GM12864 (cell line): ENCODE results near the gene SPTBN4.
"Not testable (repeated sequence)": the region's sequence is repeated elsewhere in the genome, so short reads cannot be mapped to it uniquely, and the experiment has no call there.

Experiments used
- DNase-seq: peaks from one replicate; pipeline ENCODE4 v3.0.0-alpha.2; 2011; ENCODE audit warnings: low read depth
- H3K4me3 ChIP-seq: 2 replicates; pipeline ENCODE4 v1.5.1; 2011; ENCODE audit warnings: mild to moderate bottlenecking, low read depth, low read length, control low read depth
- CTCF ChIP-seq: IDR thresholded peaks from 2 replicates; pipeline ENCODE4 v1.5.1; 2011; ENCODE audit warnings: low read depth, mild to moderate bottlenecking, moderate library complexity, low read length, control low read depth, inconsistent platforms; ENCODE audit errors: missing control alignments

The SPTBN4 gene

GRCh38 chr19:40559394-40559793 lies 92.6 kb downstream of the SPTBN4 start:
- no peak for TF ChIP-seq CTCF
- no peak for DNase-seq
- H3K4me3 ChIP-seq: no peak overlapping the region

- DNase-seq: no peak
- TF ChIP-seq CTCF: no peak
- no peak overlapping the region for H3K4me3 ChIP-seq
Observed at GRCh38 chr19:40560092-40560507, 93.3 kb downstream of the SPTBN4 start.

- TF ChIP-seq CTCF: no peak
- DNase-seq: no peak
- H3K4me3 ChIP-seq: no peak overlapping the region
Observed at GRCh38 chr19:40561947-40562346, 95.1 kb downstream of the SPTBN4 start.

GRCh38 chr19:40564535-40564934 lies 97.7 kb downstream of the SPTBN4 start:
- DNase-seq: not testable (repeated sequence)

GRCh38 chr19:40565355-40565754 lies 98.6 kb downstream of the SPTBN4 start:
- no peak for DNase-seq
- no peak for TF ChIP-seq CTCF

More at GRCh38 chr19:40564535-40564934, 97.7 kb downstream of the SPTBN4 start:
- not testable (repeated sequence) for H3K4me3 ChIP-seq

GRCh38 chr19:40565910-40566495 lies 99.2 kb downstream of the SPTBN4 start:
- DNase-seq: no peak
- no peak for TF ChIP-seq CTCF
- H3K4me3 ChIP-seq: no peak overlapping the region

More at GRCh38 chr19:40565355-40565754, 98.6 kb downstream of the SPTBN4 start:
- no peak overlapping the region for H3K4me3 ChIP-seq

GRCh38 chr19:40567040-40567749 lies 100.4 kb downstream of the SPTBN4 start:
- no peak overlapping the region for H3K4me3 ChIP-seq
- no peak for TF ChIP-seq CTCF
- no peak for DNase-seq
